Panc1 (cell line): ENCODE measurements around the gene DVL1.

ENCODE experiments used
- CTCF ChIP-seq: fragments of 450-650 bp; IDR thresholded peaks from 2 replicates; pipeline ENCODE4 v1.5.1; 2017; ENCODE audit warnings: mild to moderate bottlenecking
- POLR2AphosphoS5 ChIP-seq: IDR thresholded peaks from 2 replicates; pipeline ENCODE4 v1.6.1; 2012; ENCODE audit warnings: mild to moderate bottlenecking, low read depth, low read length, moderate library complexity

- TF ChIP-seq CTCF (no peak), POLR2AphosphoS5 (no peak)
Observed at GRCh38 chr1:1318777-1319645, 30.2 kb downstream of the DVL1 start.
